Stimulated activated CD4-positive, alpha-beta T cell treated with anti-CD3 and anti-CD28 coated beads, Interleukin-1b, Interleukin-23, amount 100 ng/mL, for 48 hours (primary cell): ENCODE results near the gene FIBP.

Source experiments
- DNase-seq: peaks from one replicate; pipeline ENCODE4 v3.0.0-alpha.2; 2020

The FIBP gene

DNA sequence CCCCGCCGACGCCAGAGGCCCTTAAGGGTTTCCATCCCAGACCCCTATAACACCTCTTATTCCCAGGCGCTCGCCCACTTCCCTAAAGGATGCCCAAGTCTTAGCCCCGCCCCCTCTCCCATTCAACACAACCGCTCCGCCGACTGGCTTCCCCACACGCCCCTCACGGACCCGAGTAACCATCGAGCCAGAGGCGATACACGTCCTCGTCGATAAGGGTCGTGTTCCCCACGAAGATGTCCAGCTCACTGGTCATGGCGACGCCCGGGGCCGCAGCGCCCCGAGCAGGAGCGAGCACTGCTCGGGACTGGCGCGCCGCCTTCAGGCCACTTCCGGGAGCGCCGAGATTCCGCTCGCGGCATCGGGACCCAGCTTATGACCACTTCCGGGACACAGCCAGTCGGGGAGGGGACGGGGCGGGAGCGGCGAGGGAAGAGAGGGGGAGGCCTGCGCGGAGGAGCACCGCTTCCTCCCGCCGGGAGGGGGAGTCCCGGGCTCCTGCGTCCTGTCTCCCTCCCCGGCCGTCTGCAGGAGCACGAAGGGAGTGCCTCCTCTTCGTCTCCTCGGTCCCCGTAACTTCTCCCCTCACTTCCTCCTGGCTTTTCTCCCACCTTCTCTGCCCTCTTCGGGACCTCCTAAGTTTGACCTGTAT lies at the start of gene FIBP:
Gene FIBP (minus strand): TSS at position 309 of the 652 bp plus-strand sequence. CDS start 53 bp downstream, at position 256.
- DNase-seq, result peak; percentile 97

GRCh38 chr11:65937766-65938165 lies 49.5 kb upstream of the FIBP start:
- no peak for DNase-seq

GRCh38 chr11:65934014-65934413 lies 45.7 kb upstream of the FIBP start:
- no peak for DNase-seq

GRCh38 chr11:65932558-65932919 lies 44.3 kb upstream of the FIBP start:
- no peak for DNase-seq

DNA sequence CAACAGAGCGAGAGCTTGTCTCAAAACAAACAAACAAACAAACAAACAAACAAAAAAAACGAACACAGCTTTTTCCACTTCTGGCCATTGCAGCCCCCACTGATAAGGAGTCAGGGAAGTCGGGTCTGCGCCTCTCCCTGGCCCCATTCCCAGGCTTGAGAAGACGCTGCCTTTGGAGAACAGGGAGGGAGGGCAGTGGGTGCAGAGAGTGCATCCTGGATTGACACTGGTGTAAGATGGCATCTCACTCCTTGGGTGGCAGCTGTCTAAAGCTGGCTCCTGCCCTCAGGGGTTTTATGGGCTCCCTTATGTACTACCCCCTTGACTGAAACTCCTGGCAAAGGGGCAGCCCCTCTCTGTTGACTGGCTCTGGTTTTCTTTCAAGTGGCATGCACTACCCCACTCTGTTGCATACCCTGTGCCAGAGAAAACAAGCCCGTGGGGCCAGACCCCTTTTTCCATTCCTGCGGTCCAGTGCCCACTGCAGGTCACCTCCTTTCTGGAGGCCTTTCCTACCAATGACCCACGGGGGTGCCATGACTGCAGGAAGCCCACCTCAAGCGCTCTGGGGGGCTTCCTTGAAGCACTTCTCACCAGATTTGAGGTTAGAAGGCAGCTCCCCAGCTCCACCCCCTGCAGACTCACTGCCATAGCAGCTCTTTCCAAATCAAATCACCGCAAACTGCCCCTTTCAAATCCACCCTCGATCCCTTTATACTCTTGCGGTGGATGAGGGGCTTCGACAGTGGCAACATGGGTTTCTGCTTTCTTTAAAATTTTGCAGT lies 43.7 kb upstream of the FIBP start:
- no peak for DNase-seq

GRCh38 chr11:65928667-65929066 lies 40.4 kb upstream of the FIBP start:
- no peak for DNase-seq

DNA sequence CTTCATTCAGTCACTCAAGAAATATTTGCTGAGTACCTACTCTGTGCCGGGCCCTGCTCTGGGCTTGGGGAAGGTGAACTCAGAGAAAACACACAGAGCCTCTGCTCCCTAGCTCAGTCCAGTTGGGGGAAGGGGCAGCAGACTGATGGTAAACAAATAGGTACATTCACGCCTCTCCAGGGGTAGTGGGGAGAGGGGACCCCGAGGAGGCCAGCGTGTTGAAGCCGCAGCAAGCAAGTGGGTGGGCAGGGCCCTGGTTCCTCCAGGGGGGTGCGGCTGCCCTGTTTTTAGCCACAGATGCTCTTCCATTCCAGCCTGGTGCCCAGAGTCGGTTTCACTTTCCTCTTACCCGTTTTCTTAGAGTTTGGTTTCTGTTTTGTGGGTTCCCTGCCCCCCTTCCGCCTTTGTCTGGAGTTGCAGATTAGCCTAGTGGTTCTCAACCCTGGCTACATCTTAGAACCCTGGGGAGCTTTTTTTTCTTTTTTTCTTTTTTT lies 39.7 kb upstream of the FIBP start:
- DNase-seq, result peak; percentile 74

DNA sequence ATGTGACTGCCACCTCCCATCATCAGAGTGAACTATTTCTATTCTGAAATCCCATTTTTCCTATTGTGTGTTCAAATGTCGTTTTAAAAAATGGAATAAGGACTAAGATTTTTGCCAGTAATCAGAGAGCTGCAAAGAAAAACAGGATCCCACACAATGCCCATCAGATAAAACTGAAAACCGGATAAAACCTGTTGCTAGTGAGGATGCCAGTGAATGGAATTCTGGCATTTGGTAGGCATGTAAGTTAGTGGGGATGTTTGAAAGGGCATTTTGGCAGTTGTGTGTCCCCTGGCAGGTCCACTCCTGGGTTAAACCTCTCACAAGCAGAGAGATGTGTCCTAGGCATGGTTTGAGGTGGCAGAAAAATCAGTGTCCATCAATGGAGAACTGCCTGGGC lies 37.1 kb upstream of the FIBP start:
- no peak for DNase-seq

DNA sequence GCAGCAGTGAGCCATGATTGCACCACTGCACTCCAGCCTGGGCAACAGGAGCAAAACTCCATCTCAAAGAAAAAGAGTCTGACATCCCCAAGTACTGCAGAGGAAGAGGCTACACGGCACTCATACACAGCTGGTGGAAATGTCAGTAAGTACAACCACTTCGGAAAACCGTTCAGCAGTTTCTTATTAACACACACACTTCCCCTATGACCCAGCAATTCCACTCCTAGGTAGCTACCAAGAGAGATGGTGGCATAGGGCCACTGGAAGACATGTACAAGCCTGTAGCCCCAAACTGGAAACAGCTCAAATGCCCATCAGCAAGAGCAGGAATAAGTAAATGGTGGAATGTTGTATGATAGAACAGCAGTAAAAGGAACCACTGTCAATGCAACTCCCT lies 34.3 kb upstream of the FIBP start:
- DNase-seq, result no peak

DNA sequence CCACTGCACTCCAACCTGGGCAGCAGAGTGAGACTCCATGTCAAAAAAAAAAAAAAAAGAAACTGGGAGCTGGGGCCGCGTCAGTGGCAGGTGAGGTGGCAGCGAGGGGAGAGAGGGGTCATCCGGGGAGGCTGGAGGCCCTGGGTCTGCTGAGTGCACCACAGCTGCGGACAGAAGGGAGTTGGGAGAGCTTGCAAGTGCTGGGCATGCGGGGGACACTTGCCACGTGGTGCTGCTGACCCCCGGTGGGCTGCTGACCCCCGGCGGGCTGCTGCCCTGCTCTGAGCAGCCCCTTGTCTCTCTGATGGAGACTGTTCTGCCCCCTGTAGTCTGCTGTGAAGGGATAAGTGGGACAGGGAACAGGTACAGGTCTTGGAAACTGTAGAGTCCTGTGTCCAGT lies 33.6 kb upstream of the FIBP start:
- no peak for DNase-seq

- DNase-seq, result no peak
These were observed 32.8 kb upstream of the FIBP start for GRCh38 chr11:65921033-65921555.

DNA sequence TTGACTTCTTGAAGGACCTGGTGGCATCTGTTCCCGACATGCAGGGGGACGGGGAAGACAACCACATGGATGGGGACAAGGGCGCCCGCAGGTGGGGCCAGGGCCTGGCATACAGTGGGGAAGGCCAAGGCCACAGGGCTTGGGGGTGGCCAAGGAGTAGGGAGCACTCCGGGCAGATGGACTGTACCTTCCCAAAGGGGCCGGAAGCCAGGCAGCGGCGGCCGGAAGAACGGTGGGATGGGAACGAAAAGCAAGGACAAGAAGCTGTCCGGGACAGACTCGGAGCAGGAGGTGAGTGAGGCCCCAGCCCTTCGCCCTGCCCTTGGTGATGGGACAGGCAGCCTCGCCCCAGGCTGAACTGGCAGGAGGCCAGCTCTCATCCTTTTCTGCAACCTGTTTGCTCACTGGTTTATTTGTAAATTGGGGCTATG lies 32.1 kb upstream of the FIBP start:
- no peak for DNase-seq

- DNase-seq, result peak; percentile 57
These were observed 31.5 kb upstream of the FIBP start for GRCh38 chr11:65919573-65920371.

DNA sequence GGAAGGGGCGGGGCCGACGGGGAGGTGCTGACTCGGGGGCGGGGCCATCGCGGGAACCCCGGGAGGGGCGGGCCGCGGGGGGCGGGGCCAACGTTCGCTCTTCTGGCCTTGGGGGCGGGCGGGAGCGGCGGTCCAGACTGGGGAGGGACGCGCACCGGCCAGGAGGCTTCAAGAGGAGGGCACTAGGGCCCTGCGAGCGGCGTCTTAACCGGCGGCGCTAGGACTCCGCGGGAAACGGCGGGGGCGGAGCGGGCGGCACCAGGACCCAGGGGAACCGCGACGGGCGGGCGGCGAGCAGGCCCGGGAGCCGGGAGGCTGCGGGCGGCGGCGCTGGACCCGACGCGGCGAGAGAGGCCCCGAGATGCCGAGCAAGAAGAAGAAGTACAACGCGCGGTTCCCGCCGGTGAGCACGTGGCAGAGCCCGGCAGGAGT lies 30.9 kb upstream of the FIBP start, which contains the start of gene DRAP1:
Gene DRAP1 (plus strand): TSS at position 286 of the 432 bp plus-strand sequence. CDS start 76 bp downstream, at position 362.
- DNase-seq, result peak; percentile 99

GRCh38 chr11:65918211-65919140 lies 30.2 kb upstream of the FIBP start, which contains the start of gene C11orf68:
TSS of gene C11orf68 (minus strand) at chr11:65919062. CDS start at chr11:65919031, 31 bp downstream.
- no peak for DNase-seq

- DNase-seq, result no peak
These were observed 29.4 kb upstream of the FIBP start for GRCh38 chr11:65917434-65918210.

DNA sequence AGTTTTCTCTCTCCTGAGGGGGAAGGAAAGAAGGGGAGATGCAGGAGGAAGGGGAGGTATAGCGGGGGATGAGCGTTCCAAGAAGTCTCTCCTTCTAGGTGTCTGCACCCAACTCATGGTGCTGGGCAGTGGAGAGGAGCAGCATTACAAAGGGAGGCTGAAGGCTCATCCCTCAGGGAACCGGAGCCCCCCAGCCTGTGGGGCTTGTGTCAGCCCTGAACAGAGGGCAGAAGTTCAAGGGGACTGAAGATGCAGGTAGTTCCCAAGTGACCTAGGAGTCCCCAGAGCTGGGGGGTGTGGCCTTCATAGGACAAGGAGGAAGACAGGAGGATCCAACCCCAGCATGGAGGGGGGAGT lies 28.8 kb upstream of the FIBP start:
- DNase-seq, result no peak

- DNase-seq, result no peak
These were observed 28.1 kb upstream of the FIBP start for GRCh38 chr11:65916391-65916790.

GRCh38 chr11:65915821-65916251 lies 27.6 kb upstream of the FIBP start:
- no peak for DNase-seq

DNA sequence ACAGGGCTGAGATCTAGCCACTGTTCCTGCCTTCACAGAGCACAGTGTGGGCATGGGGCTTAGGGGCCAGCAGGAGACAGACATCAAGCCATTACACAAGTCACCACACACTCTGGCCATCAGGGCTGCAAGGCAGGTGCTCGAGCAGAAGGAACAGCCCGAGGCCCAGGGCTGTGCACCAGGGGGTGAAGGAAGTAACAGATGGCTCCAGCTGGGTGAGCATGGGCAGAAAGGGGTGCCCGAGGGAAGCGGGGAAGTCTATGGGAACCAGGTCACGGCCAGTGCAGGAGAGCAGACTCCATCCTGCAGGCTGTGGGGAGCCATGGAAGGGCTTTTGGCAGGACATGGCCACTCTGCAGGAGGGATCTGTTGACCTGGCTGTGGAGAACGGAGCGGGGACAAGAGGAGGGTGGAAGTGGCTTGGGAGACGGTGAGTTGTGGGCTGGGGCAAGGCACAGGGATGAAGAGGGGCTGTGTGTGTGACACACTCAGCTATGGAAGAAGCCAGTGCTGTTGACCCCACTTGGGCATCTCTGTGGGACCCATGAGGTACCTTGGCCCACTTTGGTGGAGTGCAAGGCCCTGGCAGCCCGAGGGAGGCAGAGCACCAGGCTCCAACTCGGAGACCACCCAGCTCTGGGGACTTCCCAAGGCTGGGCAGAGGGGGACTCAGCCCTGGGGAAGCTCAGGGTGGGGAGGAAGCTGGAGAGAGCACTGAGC lies 27.0 kb upstream of the FIBP start:
- DNase-seq, result no peak
